ENCODE results near the gene STAM2.

DNA sequence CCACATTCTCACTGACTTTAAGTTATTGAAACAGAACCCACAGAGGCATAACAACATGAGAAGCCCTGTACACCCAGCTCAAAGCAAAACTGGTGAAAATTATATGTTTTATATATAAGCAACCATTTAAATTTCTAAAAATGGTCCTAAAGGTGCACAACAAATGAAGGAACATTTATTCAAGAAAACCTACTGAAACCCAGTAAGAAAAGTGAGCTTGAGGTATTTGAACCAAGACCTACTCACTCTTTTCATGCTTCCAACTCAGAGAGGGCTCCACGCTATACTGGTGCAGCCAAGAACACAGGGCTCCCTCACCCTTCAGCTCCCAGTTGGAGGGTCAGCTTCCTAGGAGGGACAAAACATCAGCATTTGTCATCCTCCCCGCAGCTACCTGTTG is 74.6 kb downstream of the STAM2 start:
- no peak for TF ChIP-seq NR0B2 (CRISPR knock-in tag; IDR thresholded peaks at IDR 0.05)
- no peak for TF ChIP-seq POLR2AphosphoS5 (IDR thresholded peaks at IDR 0.05; ENCODE audit: low read depth, low read length)
- TF ChIP-seq CTCF (CRISPR knock-in tag; IDR thresholded peaks at IDR 0.05), result no peak
- TF ChIP-seq SMC3 (IDR thresholded peaks at IDR 0.05; ENCODE audit: low read length), result no peak
- TF ChIP-seq SYNCRIP (IDR thresholded peaks at IDR 0.05; ENCODE audit: insufficient read depth, low read depth, low read length), result no peak
- no peak for TF ChIP-seq ZNF383 (CRISPR knock-in tag; IDR thresholded peaks at IDR 0.05; ENCODE audit: borderline replicate concordance)
- no peak for TF ChIP-seq ZNF609 (CRISPR knock-in tag; IDR thresholded peaks at IDR 0.05; ENCODE audit: borderline replicate concordance)
- no peak for TF ChIP-seq ZSCAN30 (CRISPR knock-in tag; IDR thresholded peaks at IDR 0.05)
- no peak for TF ChIP-seq KDM5A (IDR thresholded peaks at IDR 0.05; ENCODE audit: borderline replicate concordance, low read length)
